GM10266 (cell line): Measurements from ENCODE around the gene ARHGAP22.

Experiments
- DNase-seq: peaks from one replicate; pipeline ENCODE4 v3.0.0; 2012; ENCODE audit errors: extremely low spot score
- CTCF ChIP-seq: IDR thresholded peaks from 2 replicates; pipeline ENCODE4 v1.5.1; 2012; ENCODE audit warnings: mild to moderate bottlenecking, low read depth; ENCODE audit not compliant: control insufficient read depth, insufficient read depth; ENCODE audit errors: missing control alignments

Gene ARHGAP22

GRCh38 chr10:48414160-48414559 lies 190.7 kb downstream of the ARHGAP22 start:
- DNase-seq = no peak
- no peak for TF ChIP-seq CTCF

- TF ChIP-seq CTCF = no peak
- no peak for DNase-seq
These were observed 191.9 kb downstream of the ARHGAP22 start for GRCh38 chr10:48412933-48413332.

- DNase-seq = no peak
- TF ChIP-seq CTCF = no peak
These were observed 192.8 kb downstream of the ARHGAP22 start for GRCh38 chr10:48412081-48412480.

GRCh38 chr10:48411510-48411909 lies 193.4 kb downstream of the ARHGAP22 start:
- no peak for TF ChIP-seq CTCF

GRCh38 chr10:48410503-48410902 lies 194.4 kb downstream of the ARHGAP22 start:
- no peak for DNase-seq
- TF ChIP-seq CTCF = no peak

More at GRCh38 chr10:48411510-48411909, 193.4 kb downstream of the ARHGAP22 start:
- DNase-seq = no peak

- no peak for TF ChIP-seq CTCF
- DNase-seq = no peak
These were observed 198.2 kb downstream of the ARHGAP22 start for GRCh38 chr10:48406658-48407057.

GRCh38 chr10:48406204-48406603 lies 198.7 kb downstream of the ARHGAP22 start:
- DNase-seq = no peak
- no peak for TF ChIP-seq CTCF

- DNase-seq = no peak
- no peak for TF ChIP-seq CTCF
These were observed 200.2 kb downstream of the ARHGAP22 start for GRCh38 chr10:48404646-48405045.
